Measurements from ENCODE around the gene TEX13B.

The TEX13B gene

GRCh38 chrX:107935664-107936433, 46.3 kb downstream of the TEX13B start:
- no peak for DNase-seq

GRCh38 chrX:107935200-107935599, 47.0 kb downstream of the TEX13B start:
- DNase-seq: no peak

- DNase-seq: no peak
Observed at GRCh38 chrX:107934262-107934661, 47.9 kb downstream of the TEX13B start.
